Neural progenitor cell (in vitro differentiated cells): ENCODE data around the gene PTPRG.

ENCODE experiments used
- EZH2 ChIP-seq: fragments of 200-600 bp; sonication (generic); IDR thresholded peaks from 2 replicates; pipeline ENCODE4 v1.6.1; 2017; ENCODE audit warnings: antibody characterized with exemption, mild to moderate bottlenecking, moderate library complexity
- TF ChIP-seq, protein P1 (sequence below): fragments of 200-600 bp; sonication (generic); IDR thresholded peaks from 2 replicates; pipeline ENCODE4 v1.5.1; 2017; ENCODE audit warnings: antibody characterized with exemption, mild to moderate bottlenecking

- TF ChIP-seq, protein P1, sequence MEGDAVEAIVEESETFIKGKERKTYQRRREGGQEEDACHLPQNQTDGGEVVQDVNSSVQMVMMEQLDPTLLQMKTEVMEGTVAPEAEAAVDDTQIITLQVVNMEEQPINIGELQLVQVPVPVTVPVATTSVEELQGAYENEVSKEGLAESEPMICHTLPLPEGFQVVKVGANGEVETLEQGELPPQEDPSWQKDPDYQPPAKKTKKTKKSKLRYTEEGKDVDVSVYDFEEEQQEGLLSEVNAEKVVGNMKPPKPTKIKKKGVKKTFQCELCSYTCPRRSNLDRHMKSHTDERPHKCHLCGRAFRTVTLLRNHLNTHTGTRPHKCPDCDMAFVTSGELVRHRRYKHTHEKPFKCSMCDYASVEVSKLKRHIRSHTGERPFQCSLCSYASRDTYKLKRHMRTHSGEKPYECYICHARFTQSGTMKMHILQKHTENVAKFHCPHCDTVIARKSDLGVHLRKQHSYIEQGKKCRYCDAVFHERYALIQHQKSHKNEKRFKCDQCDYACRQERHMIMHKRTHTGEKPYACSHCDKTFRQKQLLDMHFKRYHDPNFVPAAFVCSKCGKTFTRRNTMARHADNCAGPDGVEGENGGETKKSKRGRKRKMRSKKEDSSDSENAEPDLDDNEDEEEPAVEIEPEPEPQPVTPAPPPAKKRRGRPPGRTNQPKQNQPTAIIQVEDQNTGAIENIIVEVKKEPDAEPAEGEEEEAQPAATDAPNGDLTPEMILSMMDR: no peak
- no peak for TF ChIP-seq EZH2
Observed at GRCh38 chr3:61967019-61967418, 405.6 kb downstream of the PTPRG start.
